Ishikawa (cell line): ENCODE results near the gene CAND1.

ENCODE experiments used
- CEBPB ChIP-seq: IDR thresholded peaks from 2 replicates; pipeline ENCODE4 v1.6.1; 2012
- CREB1 ChIP-seq: IDR thresholded peaks from 2 replicates; pipeline ENCODE4 v1.6.1; 2012; ENCODE audit warnings: low read depth
- EGR1 ChIP-seq: IDR thresholded peaks from 2 replicates; pipeline ENCODE4 v1.6.1; 2012
- EP300 ChIP-seq: IDR thresholded peaks from 2 replicates; pipeline ENCODE4 v1.6.1; 2012; ENCODE audit warnings: borderline replicate concordance
- FOXM1 ChIP-seq: IDR thresholded peaks from 2 replicates; pipeline ENCODE4 v1.6.1; 2012; ENCODE audit warnings: low read depth, borderline replicate concordance
- MAX ChIP-seq: IDR thresholded peaks from 2 replicates; pipeline ENCODE4 v1.6.1; 2012
- NFIC ChIP-seq: IDR thresholded peaks from 2 replicates; pipeline ENCODE4 v1.6.1; 2012
- RAD21 ChIP-seq: IDR thresholded peaks from 2 replicates; pipeline ENCODE4 v1.6.1; 2012; ENCODE audit warnings: low read depth
- REST ChIP-seq: IDR thresholded peaks from 2 replicates; pipeline ENCODE4 v1.6.1; 2012; ENCODE audit warnings: low read depth, mild to moderate bottlenecking
- TAF1 ChIP-seq: IDR thresholded peaks from 2 replicates; pipeline ENCODE4 v1.6.1; 2012; ENCODE audit warnings: low read depth, mild to moderate bottlenecking
- TCF12 ChIP-seq: IDR thresholded peaks from 2 replicates; pipeline ENCODE4 v1.6.1; 2012; ENCODE audit warnings: low read depth
- TEAD4 ChIP-seq: IDR thresholded peaks from 2 replicates; pipeline ENCODE4 v1.6.1; 2012
- USF1 ChIP-seq: IDR thresholded peaks from 2 replicates; pipeline ENCODE4 v1.6.1; 2012
- YY1 ChIP-seq: IDR thresholded peaks from 2 replicates; pipeline ENCODE4 v1.6.1; 2012; ENCODE audit warnings: low read depth
- ZBTB7A ChIP-seq: IDR thresholded peaks from 2 replicates; pipeline ENCODE4 v1.6.1; 2012; ENCODE audit warnings: low read depth

CAND1 gene

GRCh38 chr12:67256649-67257048 lies 12.5 kb upstream of the CAND1 start:
- TF ChIP-seq TCF12: no peak

DNA sequence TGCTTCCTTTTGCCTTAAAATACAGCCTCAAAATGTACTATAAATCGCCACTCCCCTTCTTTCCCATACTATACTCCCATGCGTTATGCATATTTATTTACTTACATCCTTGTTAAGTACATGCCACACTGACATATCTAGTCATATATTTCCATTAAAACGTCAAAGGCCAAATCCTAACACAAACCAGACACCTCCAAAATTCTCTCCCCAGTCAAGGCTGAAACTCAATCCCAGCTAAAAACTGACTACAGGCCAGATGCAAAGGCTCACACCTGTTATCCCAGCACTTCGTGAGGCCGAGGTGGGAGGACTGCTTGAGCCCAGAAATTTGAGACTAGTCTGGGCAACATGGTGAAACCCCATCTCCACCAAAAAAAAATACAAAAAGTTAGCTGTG lies 5.7 kb upstream of the CAND1 start:
- no peak for TF ChIP-seq CREB1
- TF ChIP-seq CEBPB: no peak
- TF ChIP-seq EP300: no peak
- TF ChIP-seq TAF1: no peak
- TF ChIP-seq MAX: no peak
- no peak for TF ChIP-seq USF1
- TF ChIP-seq TCF12: no peak
- TF ChIP-seq NFIC: no peak

- TF ChIP-seq TAF1: 0 out of 2 replicates have a peak, but pooled peaks have one; percentile 29
- TF ChIP-seq CREB1: no peak
These were observed 743 bp upstream of the CAND1 start for GRCh38 chr12:67268335-67268895.

DNA sequence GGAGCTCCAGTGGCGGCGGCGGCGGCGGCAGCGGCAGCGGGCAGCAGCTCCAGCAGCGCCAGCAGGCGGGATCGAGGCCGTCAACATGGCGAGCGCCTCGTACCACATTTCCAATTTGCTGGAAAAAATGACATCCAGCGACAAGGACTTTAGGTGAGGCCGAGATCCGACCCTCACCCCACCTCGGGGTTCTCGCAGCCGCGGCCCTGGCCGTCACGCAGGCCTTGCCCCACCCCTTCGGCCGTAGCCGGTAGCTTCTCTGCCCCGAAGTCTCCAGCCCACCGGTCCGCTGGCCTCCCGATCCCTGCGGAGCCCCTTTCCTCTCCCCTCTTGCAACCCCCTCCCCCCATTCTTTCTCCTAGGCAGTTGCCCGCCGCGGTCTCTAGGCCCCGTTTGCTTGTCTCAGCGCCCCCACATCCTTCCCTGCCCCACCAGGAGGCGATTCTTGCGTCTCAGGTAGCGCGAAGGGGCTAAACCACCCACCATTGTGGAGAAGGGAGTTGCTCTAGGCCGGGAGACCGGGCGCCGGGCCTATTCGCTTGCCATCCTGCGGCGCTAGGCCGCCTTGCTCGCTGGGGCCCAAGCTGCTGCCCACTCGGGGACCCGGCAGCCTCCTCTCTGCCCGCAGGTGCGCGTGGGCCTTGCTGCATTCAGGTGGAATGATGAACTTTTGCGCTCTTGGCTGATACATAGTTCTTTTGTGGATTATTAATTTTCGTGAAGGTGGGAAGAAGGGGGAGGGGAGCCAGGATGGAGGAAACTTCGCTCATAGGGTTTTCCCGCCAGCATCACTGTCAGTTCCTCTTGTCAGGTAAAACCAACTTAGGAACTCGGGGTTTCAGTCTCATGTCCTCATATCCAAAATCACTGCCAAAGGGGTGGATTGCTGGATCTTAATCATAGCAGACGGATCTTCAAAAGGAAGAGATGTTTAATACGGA lies 745 bp downstream of the CAND1 start:
- TF ChIP-seq ZBTB7A: peak; percentile 41; the same call in 1 of the 2 replicates
- no peak for TF ChIP-seq TCF12
- TF ChIP-seq YY1: peak; percentile 81

DNA sequence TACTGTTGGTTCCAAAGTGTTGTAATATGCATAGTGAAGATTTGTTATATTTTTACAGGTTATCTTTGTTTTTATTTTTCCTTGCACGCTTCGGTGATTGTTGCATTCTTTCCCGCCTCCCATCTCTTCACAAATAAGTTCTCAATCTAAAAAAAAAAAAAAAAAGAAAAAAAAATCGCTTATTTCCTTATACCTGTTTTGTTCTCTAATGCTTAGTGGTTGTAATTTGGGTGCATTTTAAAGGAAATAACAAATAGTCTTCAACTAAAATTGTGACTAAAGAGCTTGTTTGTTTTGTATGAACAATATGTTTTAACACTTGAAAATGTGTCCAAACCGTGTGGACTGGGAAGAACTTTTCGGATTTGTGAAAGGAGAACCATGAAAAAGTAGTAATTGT lies 1.5 kb downstream of the CAND1 start:
- TF ChIP-seq RAD21: no peak
- TF ChIP-seq TAF1: no peak
- no peak for TF ChIP-seq EP300
- TF ChIP-seq FOXM1: no peak
- TF ChIP-seq TEAD4: no peak
- TF ChIP-seq MAX: no peak
- no peak for TF ChIP-seq NFIC
- TF ChIP-seq EGR1: no peak
- no peak for TF ChIP-seq ZBTB7A
- no peak for TF ChIP-seq TCF12
- TF ChIP-seq CREB1: no peak

GRCh38 chr12:67271976-67272375 lies 2.8 kb downstream of the CAND1 start:
- TF ChIP-seq MAX: no peak
- no peak for TF ChIP-seq REST
- TF ChIP-seq CEBPB: no peak
- TF ChIP-seq YY1: no peak
- no peak for TF ChIP-seq FOXM1
- TF ChIP-seq RAD21: no peak
- no peak for TF ChIP-seq TAF1
- TF ChIP-seq CREB1: no peak
- TF ChIP-seq USF1: no peak
- TF ChIP-seq ZBTB7A: no peak
- no peak for TF ChIP-seq EGR1
- TF ChIP-seq TEAD4: no peak
- no peak for TF ChIP-seq EP300
- TF ChIP-seq NFIC: no peak

DNA sequence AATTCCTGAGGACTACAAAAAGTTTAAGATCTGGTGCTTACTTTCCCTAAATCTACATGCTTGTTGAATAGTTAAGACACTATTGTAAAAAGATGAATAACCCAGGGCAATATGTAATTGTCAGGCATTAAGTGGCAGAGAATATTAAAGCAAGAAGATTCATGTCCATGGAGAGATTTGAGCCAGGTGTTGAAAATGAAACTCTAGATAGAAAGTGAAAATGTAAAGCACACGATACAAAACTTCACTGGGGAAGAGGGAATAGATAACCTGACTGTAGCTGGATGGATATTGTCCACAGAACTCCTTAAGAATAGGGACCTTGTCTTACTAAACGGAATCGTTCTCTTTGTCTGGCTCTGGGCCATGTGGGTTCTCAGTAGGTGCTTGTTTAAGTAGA lies 5.0 kb downstream of the CAND1 start:
- TF ChIP-seq EGR1 (no peak), RAD21 (no peak), MAX (no peak), TAF1 (no peak), NFIC (no peak), YY1 (no peak), EP300 (no peak), ZBTB7A (no peak), REST (no peak), USF1 (no peak), CREB1 (no peak)
